GM12878 (cell line): ENCODE measurements around the gene PIGS. TPM values are rescaled to one million over a fixed set of nuclear protein-coding genes. Genes with fewer than 3 reads are reported as not detected.
"Not testable (repeated sequence)": the region's sequence is repeated elsewhere in the genome, so short reads cannot be mapped to it uniquely, and the experiment has no call there.

Experiments
- ATAC-seq: fragments of 200-7000 bp; cut with Tn5 transposase; 3 replicates; pipeline ENCODE4 v1.9.1; 2020; ENCODE audit warnings: mild to moderate bottlenecking, moderate library complexity
- BruUV-seq: library from RNA; stranded (reverse); fragments of 400-500 nt; replicated peaks from 2 replicates; lab custom pipeline; 2021; lab: Mats Ljungman, UMichigan
- CTCF ChIA-PET: fragments of 300-600 bp; sonication (Branson Sonifier 250); formaldehyde crosslinking; extraction: SDS; loops from one replicate; lab custom pipeline; 2021; ENCODE audit warnings: inconsistent platforms; lab: Yijun Ruan, JAX
- POLR2A ChIA-PET: fragments of 350-600 bp; formaldehyde crosslinking; extraction: SDS; loops from one replicate; lab custom pipeline; 2021; ENCODE audit warnings: inconsistent platforms; lab: Charles Lee
- RAD21 ChIA-PET: fragments of 300-600 bp; sonication (Branson Sonifier 250); formaldehyde crosslinking; loops from one replicate; lab custom pipeline; 2023; ENCODE audit warnings: antibody characterized with exemption; ENCODE audit not compliant: unreplicated experiment; lab: Charles Lee
- SMC1A ChIA-PET: fragments of 300-600 bp; sonication (Branson Sonifier 250); formaldehyde crosslinking; loops from one replicate; lab custom pipeline; 2023; ENCODE audit not compliant: unreplicated experiment, uncharacterized antibody; lab: Charles Lee
- DNase-seq: peaks from one replicate; pipeline ENCODE4 v3.0.0-alpha.2; 2011; ENCODE audit warnings: low read depth, low spot score
- FAIRE-seq: peaks from 3 replicates; lab custom pipeline; 2011; peaks lifted over from hg19 to GRCh38; lab: Jason Lieb, UNC
- H2AFZ ChIP-seq: 2 replicates; pipeline ENCODE4 v1.6.0; 2011; ENCODE audit warnings: low read depth, low read length, control low read depth; ENCODE audit not compliant: control insufficient read depth
- H3K27ac ChIP-seq: 2 replicates; pipeline ENCODE4 v1.5.1; 2011; ENCODE audit warnings: control low read depth; ENCODE audit not compliant: control insufficient read depth, insufficient read depth
- H3K27me3 ChIP-seq, 2 experiments: replicated peaks in 1 of 2; 2 replicates each; pipeline versions ENCODE4 v1.6.0 to v1.6.1; 2011; ENCODE audit warnings: low read length in 1 of 2; ENCODE audit not compliant: control insufficient read depth in 2 of 2, insufficient read depth in 2 of 2
- H3K36me3 ChIP-seq, 2 experiments: 2 replicates each; pipeline ENCODE4 v1.5.1; 2011; ENCODE audit warnings: low read length in 1 of 2; ENCODE audit not compliant: control insufficient read depth in 2 of 2, insufficient read depth in 2 of 2
- H3K4me1 ChIP-seq: 2 replicates; pipeline ENCODE4 v1.6.1; 2011; ENCODE audit warnings: mild to moderate bottlenecking, low read length, moderate library complexity, mixed read lengths; ENCODE audit not compliant: control insufficient read depth, insufficient read depth
- H3K4me2 ChIP-seq: 2 replicates; pipeline ENCODE4 v1.6.0; 2011; ENCODE audit warnings: control low read depth; ENCODE audit not compliant: control insufficient read depth, insufficient read depth
- H3K4me3 ChIP-seq: fragments of 200-600 bp; sonication (generic); 2 replicates; pipeline ENCODE4 v1.5.1; 2016
- H3K79me2 ChIP-seq: 2 replicates; pipeline ENCODE4 v1.6.0; 2011; ENCODE audit warnings: low read length; ENCODE audit not compliant: control insufficient read depth, insufficient read depth
- H3K9ac ChIP-seq: 2 replicates; pipeline ENCODE4 v1.8.0; 2011; ENCODE audit warnings: low read length, control low read depth, mixed read lengths; ENCODE audit not compliant: control insufficient read depth, insufficient read depth
- H3K9me3 ChIP-seq: replicated peaks from 3 replicates; pipeline ENCODE4 v1.5.1; 2011; ENCODE audit warnings: mild to moderate bottlenecking, low read length; ENCODE audit not compliant: control insufficient read depth, insufficient read depth
- H4K20me1 ChIP-seq: 2 replicates; pipeline ENCODE4 v1.6.0; 2011; ENCODE audit not compliant: control insufficient read depth, insufficient read depth
- ATF2 ChIP-seq: IDR thresholded peaks from 2 replicates; pipeline ENCODE4 v1.6.1; 2012; ENCODE audit warnings: low read length, inconsistent platforms
- ATF7 ChIP-seq: fragments of 450-650 bp; IDR thresholded peaks from 2 replicates; pipeline ENCODE4 v1.6.1; 2016; ENCODE audit warnings: low read depth, mild to moderate bottlenecking
- BHLHE40 ChIP-seq, 2 experiments: fragments of 450-650 bp in 1 of 2; IDR thresholded peaks; 2 replicates each; pipeline ENCODE4 v1.6.1; 2011 to 2017; ENCODE audit warnings: low read depth in 2 of 2, borderline replicate concordance in 1 of 2, improper control_type of control experiment in 1 of 2, low read length in 1 of 2, mild to moderate bottlenecking in 1 of 2
- CREB1 ChIP-seq: IDR thresholded peaks from 2 replicates; pipeline ENCODE4 v1.6.1; 2012; ENCODE audit warnings: low read depth, mild to moderate bottlenecking, inconsistent platforms
- EGR1 ChIP-seq, 2 experiments: IDR thresholded peaks; 1 replicate in 1 of 2; 2 replicates in 1 of 2; pipeline ENCODE4 v1.6.1; 2011 to 2012; ENCODE audit warnings: low read depth in 2 of 2, low read length in 2 of 2, borderline replicate concordance in 1 of 2, mild to moderate bottlenecking in 1 of 2, moderate library complexity in 1 of 2
- IRF4 ChIP-seq: IDR thresholded peaks from 2 replicates; pipeline ENCODE4 v1.6.1; 2011; ENCODE audit warnings: low read depth, low read length
- MEF2B ChIP-seq: fragments of 450-650 bp; IDR thresholded peaks from 2 replicates; pipeline ENCODE4 v1.6.1; 2018; ENCODE audit warnings: mild to moderate bottlenecking, moderate library complexity; ENCODE audit not compliant: partially characterized antibody, poor library complexity, severe bottlenecking
- MYB ChIP-seq: fragments of 150-350 bp; IDR thresholded peaks from 2 replicates; pipeline ENCODE4 v1.6.1; 2014; ENCODE audit warnings: mild to moderate bottlenecking, low read depth, low read length, borderline replicate concordance
- NKRF ChIP-seq: fragments of 450-650 bp; conservative IDR thresholded peaks from 2 replicates; pipeline ENCODE4 v1.6.1; 2017; ENCODE audit warnings: mild to moderate bottlenecking, moderate library complexity
- NR2C1 ChIP-seq: fragments of 450-650 bp; IDR thresholded peaks from 2 replicates; pipeline ENCODE4 v1.6.1; 2017; ENCODE audit warnings: antibody characterized with exemption, mild to moderate bottlenecking, moderate library complexity
- POLR2AphosphoS2 ChIP-seq: IDR thresholded peaks from 2 replicates; pipeline ENCODE4 v1.6.1; 2011; ENCODE audit warnings: low read depth, mild to moderate bottlenecking, low read length, improper control_type of control experiment, moderate library complexity
- RB1 ChIP-seq: fragments of 450-650 bp; formaldehyde crosslinking; IDR thresholded peaks from 2 replicates; pipeline ENCODE4 v1.6.1; 2017; ENCODE audit warnings: mild to moderate bottlenecking, borderline replicate concordance
- SIX5 ChIP-seq: IDR thresholded peaks from 2 replicates; pipeline ENCODE4 v1.6.1; 2011; ENCODE audit warnings: mild to moderate bottlenecking, low read depth, low read length, moderate library complexity; ENCODE audit not compliant: severe bottlenecking
- SPI1 ChIP-seq: IDR thresholded peaks from 2 replicates; pipeline ENCODE4 v1.6.1; 2011; ENCODE audit warnings: low read depth, mild to moderate bottlenecking, low read length, moderate library complexity, borderline replicate concordance; ENCODE audit not compliant: insufficient read depth
- TAF1 ChIP-seq: IDR thresholded peaks from 2 replicates; pipeline ENCODE4 v1.6.1; 2011; ENCODE audit warnings: mild to moderate bottlenecking, low read depth, low read length, borderline replicate concordance
- TARDBP ChIP-seq: IDR thresholded peaks from 2 replicates; pipeline ENCODE4 v1.6.1; 2016; ENCODE audit warnings: borderline replicate concordance
- TCF12 ChIP-seq: IDR thresholded peaks from 2 replicates; pipeline ENCODE4 v1.6.1; 2011; ENCODE audit warnings: low read depth, mild to moderate bottlenecking, low read length
- TCF3 ChIP-seq: IDR thresholded peaks from 2 replicates; pipeline ENCODE4 v1.6.1; 2012; ENCODE audit warnings: low read depth, mild to moderate bottlenecking, low read length, borderline replicate concordance; ENCODE audit not compliant: insufficient read depth
- YY1 ChIP-seq: IDR thresholded peaks from 2 replicates; pipeline ENCODE4 v1.6.1; 2011; ENCODE audit warnings: low read depth, mild to moderate bottlenecking, low read length
- ZNF217 ChIP-seq: fragments of 450-650 bp; IDR thresholded peaks from 2 replicates; pipeline ENCODE4 v1.6.1; 2017; ENCODE audit warnings: antibody characterized with exemption, mild to moderate bottlenecking
- WGBS: methylation state at CpG from one replicate; pipeline ENCODE4 v1.1.6; 2016; ENCODE audit warnings: low lambda C conversion rate; ENCODE audit not compliant: insufficient replicate concordance, insufficient coverage; ENCODE audit errors: missing lambda C conversion rate; 5-methylcytosine and 5-hydroxymethylcytosine counted together
- in situ Hi-C: fragments of 300-500 bp; cut with MboI; formaldehyde crosslinking; loops from 9 replicates; pipeline ENCODE4 v1.14.3; 2018; ENCODE audit warnings: mixed read lengths
- intact Hi-C: fragments of 100-400 bp; cut with micrococcal nuclease; formaldehyde crosslinking; loops from one replicate; pipeline ENCODE4 v1.14.2; 2022; ENCODE audit not compliant: unreplicated experiment
- polyA plus RNA-seq, 11 experiments: library from polyadenylated mRNA; depleted of rRNA in 4 of 11; unstranded in 6 of 11; stranded (reverse) in 5 of 11; fragments of >200 nt; fragmentation: Nextera tagmentation in 4 of 11; fragmentation: Illumina TruSeq in 1 of 11; extraction: Ambion mirVana in 4 of 11; extraction: Trizol in 1 of 11; gene quantifications; 1 replicate in 1 of 11; 2 replicates in 10 of 11; pipeline versions ENCODE4 v1.2.1 to v1.2.3, GENCODE V29; 2011 to 2016; ENCODE audit warnings: inconsistent platforms in 2 of 11, missing spikeins in 2 of 11, low read depth in 1 of 11
- total RNA-seq, 4 experiments: library from RNA; depleted of rRNA in 3 of 4; stranded (reverse); fragments of >200 nt in 3 of 4; fragmentation: Illumina TruSeq in 1 of 4; extraction: Trizol in 1 of 4; gene quantifications; 2 replicates each; pipeline versions ENCODE4 v1.2.1 to v1.2.3, GENCODE V29; 2013 to 2021

PIGS gene
- total and polyA plus RNA-seq, 10 of the 15 experiments (the other 5 are each of a cell fraction or from before 2014, with no cell fraction given), result 27.5 to 73.7 (median 50.7) TPM

- CTCF ChIA-PET, result no interaction called here
- no peak for DNase-seq
- in situ Hi-C loops, result no loop called here
Measured at GRCh38 chr17:28523186-28523585, 48.1 kb downstream of the PIGS start.

GRCh38 chr17:28522281-28522680 lies 49.0 kb downstream of the PIGS start:
- ATAC-seq, POLR2A ChIA-PET, H3K79me2 ChIP-seq, H3K4me1 ChIP-seq, H3K4me3 ChIP-seq, BruUV-seq, RAD21 ChIA-PET, FAIRE-seq, H4K20me1 ChIP-seq, H3K9me3 ChIP-seq, H3K27me3 ChIP-seq, H3K27ac ChIP-seq, H3K36me3 ChIP-seq, CTCF ChIA-PET, H3K9ac ChIP-seq, in situ Hi-C loops, DNase-seq, H3K4me2 ChIP-seq, SMC1A ChIA-PET, H2AFZ ChIP-seq, intact Hi-C loops: not testable (repeated sequence)
- 74% methylated on average over 4 of the region's 4 CpGs for WGBS

More at GRCh38 chr17:28523186-28523585, 48.1 kb downstream of the PIGS start:
- no peak for FAIRE-seq
- H3K9me3 ChIP-seq, result no peaks in the 10 kb centered on the region
- H3K9ac ChIP-seq, result no peak overlapping the region
- RAD21 ChIA-PET, result no interaction called here
- H3K27ac ChIP-seq, result no peak overlapping the region
- peaks cover 9% of the 10 kb centered on the region for H3K4me1 ChIP-seq
- H2AFZ ChIP-seq, result no peak overlapping the region
- H3K27me3 ChIP-seq, result no peaks in the 10 kb centered on the region
- no peak overlapping the region for H3K4me2 ChIP-seq
- no peaks in the 10 kb centered on the region for H3K79me2 ChIP-seq
- ATAC-seq, result no peak
- no peak for TF ChIP-seq MEF2B
- TF ChIP-seq RB1, result no peak
- no peak for TF ChIP-seq YY1
- no peak for TF ChIP-seq SIX5
- TF ChIP-seq CREB1, result no peak
- no peak for TF ChIP-seq ATF7
- TF ChIP-seq TCF3, result no peak
- no peak for TF ChIP-seq NR2C1
- TF ChIP-seq TARDBP, result no peak
- TF ChIP-seq TCF12, result no peak
- no peak for TF ChIP-seq EGR1 (IDR thresholded peaks at IDR 0.05; ENCODE audit: borderline replicate concordance in 1 of 2, low read depth in 2 of 2, low read length in 2 of 2)
- TF ChIP-seq NKRF, result no peak
- TF ChIP-seq ZNF217, result no peak
- no peak for TF ChIP-seq ATF2
- TF ChIP-seq BHLHE40 (IDR thresholded peaks at IDR 0.05; ENCODE audit: borderline replicate concordance in 1 of 2, low read depth in 2 of 2, low read length in 1 of 2), result no peak
- no peak for TF ChIP-seq SPI1
- no peak for TF ChIP-seq POLR2AphosphoS2
- no peak for TF ChIP-seq TAF1
- no peak for TF ChIP-seq IRF4
- no peak for TF ChIP-seq MYB
- TF ChIP-seq, all 136 proteins: peak for 0
- Histone ChIP-seq H4K20me1 (no peaks in the 10 kb centered on the region), H3K36me3 (no peaks in the 10 kb centered on the region; a peak in 1 of 4 replicates), H3K4me3 (no peak overlapping the region)
- WGBS, result 22% methylated on average over 6 of the region's 6 CpGs
- SMC1A ChIA-PET, result no interaction called here
- no TSS peak for BruUV-seq
- POLR2A ChIA-PET, result no interaction called here
- intact Hi-C loops, result no loop called here
